Mesodermal cell (in vitro differentiated cells): ENCODE results near the gene RPAIN.
"Not testable (repeated sequence)": the region's sequence is repeated elsewhere in the genome, so short reads cannot be mapped to it uniquely, and the experiment has no call there.

ENCODE experiments used
- H3K27ac ChIP-seq: 2 replicates; pipeline ENCODE4 v1.7.0; 2013; ENCODE audit warnings: mild to moderate bottlenecking, low read depth, low read length, moderate library complexity; ENCODE audit not compliant: severe bottlenecking
- H3K36me3 ChIP-seq: 2 replicates; pipeline ENCODE4 v1.7.1; 2013; ENCODE audit warnings: mild to moderate bottlenecking, low read length, moderate library complexity; ENCODE audit not compliant: control insufficient read depth, insufficient read depth
- H3K4me1 ChIP-seq: one replicate; pipeline ENCODE4 v1.7.1; 2013; ENCODE audit warnings: mild to moderate bottlenecking, low read length; ENCODE audit not compliant: insufficient read depth, control insufficient read depth, poor library complexity, severe bottlenecking
- H3K4me3 ChIP-seq: 2 replicates; pipeline ENCODE4 v1.7.0; 2013; ENCODE audit warnings: low read length, control low read depth, mild to moderate bottlenecking; ENCODE audit not compliant: insufficient read depth, poor library complexity, severe bottlenecking; ENCODE audit errors: extremely low read depth
- H3K9me3 ChIP-seq: 2 replicates; pipeline ENCODE4 v1.7.1; 2013; ENCODE audit warnings: mild to moderate bottlenecking, low read length, moderate library complexity; ENCODE audit not compliant: control insufficient read depth
- WGBS, 2 experiments: methylation state at CpG; one replicate each; pipeline ENCODE4 v1.1.5; 2013; ENCODE audit warnings: missing lambda C conversion rate in 2 of 2; ENCODE audit not compliant: insufficient coverage in 2 of 2; 5-methylcytosine and 5-hydroxymethylcytosine counted together

Gene RPAIN

DNA sequence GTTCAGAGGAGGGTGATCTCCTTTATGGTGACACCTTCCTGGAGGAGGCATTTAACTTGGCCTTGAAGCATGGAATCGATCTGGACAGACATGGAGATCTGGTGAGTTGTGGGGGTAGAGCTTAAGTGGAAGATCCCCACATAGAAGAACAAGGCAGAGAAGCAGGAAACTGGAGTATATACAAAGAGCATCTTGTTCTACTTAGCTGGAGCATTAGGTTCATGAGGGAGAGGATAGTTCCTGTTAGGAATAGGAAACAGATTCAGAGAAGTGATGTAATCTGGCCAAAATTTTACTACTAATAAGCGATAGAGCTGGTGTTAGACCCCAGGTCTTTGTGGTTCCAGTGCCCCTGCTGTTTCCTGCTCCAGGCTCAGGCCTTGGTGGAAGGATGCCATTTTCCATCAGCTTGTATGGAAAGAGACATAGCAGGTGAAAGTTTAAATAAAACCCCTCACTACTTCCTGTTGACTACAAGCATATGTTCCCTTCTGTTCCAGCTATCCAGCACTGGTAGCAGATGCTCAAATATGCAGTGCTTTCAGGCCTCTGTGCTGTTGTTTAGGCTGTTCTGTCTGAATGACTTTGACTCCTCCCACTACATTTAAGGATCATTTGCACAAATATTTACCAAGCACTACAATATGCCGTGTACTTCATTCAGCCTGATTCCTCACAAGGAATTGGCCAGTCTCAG lies 9.4 kb downstream of the RPAIN start:
- 90 to 93% methylated on average over 2 to 3 of the region's 3 CpGs for WGBS, 2 experiments
- no peaks in the 10 kb centered on the region for H3K4me1 ChIP-seq

DNA sequence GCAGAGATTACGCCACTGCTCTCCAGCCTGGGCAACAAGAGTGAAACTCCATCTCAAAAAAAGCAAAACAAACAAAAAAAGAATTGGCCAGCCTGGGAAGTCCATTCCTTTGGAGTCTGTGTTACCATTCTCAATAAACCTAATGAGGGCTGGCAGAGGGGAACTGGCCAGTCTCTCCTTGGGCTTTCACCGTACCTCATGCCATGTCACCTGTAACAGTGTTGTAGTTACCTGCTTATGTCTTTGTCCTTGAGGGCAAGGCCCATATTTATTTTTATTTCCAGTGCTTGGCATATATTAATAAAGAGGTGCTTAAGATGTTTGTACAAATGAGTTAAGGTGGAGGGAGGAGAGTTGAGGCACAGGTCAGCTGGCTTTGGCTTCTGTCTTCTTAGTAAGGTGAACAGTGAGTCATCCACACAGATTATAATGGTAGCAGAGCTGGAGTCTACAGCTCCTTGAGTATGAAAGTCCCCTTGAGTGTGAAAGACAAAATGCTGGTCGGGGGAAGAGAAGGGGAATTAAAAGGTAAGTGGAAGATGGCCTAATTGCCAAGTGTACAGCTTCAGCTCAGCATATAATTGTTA lies 10.5 kb downstream of the RPAIN start:
- Histone ChIP-seq H3K4me3 (no peak overlapping the region), H3K36me3 (peaks cover 97% of the 10 kb centered on the region), H3K9me3 (no peaks in the 10 kb centered on the region), H3K27ac (no peak overlapping the region), H3K4me1 (no peaks in the 10 kb centered on the region)
- WGBS, 2 experiments: 86 to 93% methylated on average over 2 of the region's 3 CpGs

More for the DNA sequence above, 9.4 kb downstream of the RPAIN start:
- Histone ChIP-seq H3K27ac (no peak overlapping the region), H3K36me3 (peaks cover 98% of the 10 kb centered on the region), H3K4me3 (no peak overlapping the region), H3K9me3 (no peaks in the 10 kb centered on the region)

DNA sequence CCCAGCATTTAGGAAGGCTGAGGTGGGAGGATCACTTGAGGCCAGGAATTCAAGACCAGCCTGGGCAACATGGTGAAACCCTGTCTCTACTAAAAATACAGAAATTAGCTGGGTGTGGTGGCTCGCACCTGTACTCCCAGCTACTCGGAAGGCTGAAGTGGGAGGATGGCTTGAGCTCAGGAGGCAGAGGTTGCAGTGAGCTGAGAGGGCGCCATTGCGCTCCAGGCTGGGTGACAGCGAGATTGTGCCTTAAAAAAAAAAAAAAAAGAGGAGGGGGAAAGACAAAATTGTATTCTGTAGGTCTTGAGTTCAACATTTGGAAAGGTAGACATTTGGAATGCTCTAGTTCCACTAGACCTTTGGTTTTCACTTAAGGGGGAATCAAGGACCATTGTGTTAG lies 11.3 kb downstream of the RPAIN start:
- not testable (repeated sequence) for H3K4me1 ChIP-seq, H3K27ac ChIP-seq
- WGBS, 2 experiments: 72 to 80% methylated on average over 3 to 5 of the region's 5 CpGs

DNA sequence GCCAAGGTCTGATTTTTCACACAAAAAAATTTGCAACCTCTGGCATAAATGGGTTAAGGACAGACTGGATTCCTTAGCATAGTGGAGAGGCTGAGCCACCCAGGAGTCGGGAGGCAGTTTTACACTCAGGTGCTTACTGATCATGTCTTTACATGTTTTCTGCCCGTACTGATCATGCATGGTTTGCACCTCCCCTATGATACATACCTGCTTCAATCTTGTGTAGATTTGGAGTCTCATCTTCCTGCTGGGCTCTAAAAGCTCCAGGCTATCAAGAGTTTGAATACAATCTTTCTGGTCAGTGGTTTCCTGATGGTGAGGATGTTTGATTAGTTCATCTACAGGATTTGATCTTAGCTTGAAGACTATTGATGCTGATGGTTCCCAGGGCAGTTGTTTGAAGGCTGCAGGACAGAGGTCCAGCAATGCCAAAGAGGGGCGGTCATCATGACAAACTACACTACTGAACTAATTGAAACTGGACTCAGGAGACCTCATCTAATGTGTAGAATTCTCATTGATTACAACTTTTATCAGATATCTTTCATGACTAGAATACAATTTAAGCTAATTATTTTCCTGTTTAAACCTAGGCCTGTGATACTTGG lies 12.1 kb downstream of the RPAIN start:
- peaks cover 96% of the 10 kb centered on the region for H3K36me3 ChIP-seq
- WGBS, 2 experiments: 94 to 100% methylated on average over 1 to 2 of the region's 3 CpGs
- no peak overlapping the region for H3K4me3 ChIP-seq
- peaks cover 3% of the 10 kb centered on the region for H3K4me1 ChIP-seq
- H3K9me3 ChIP-seq: no peaks in the 10 kb centered on the region
- no peak overlapping the region for H3K27ac ChIP-seq

More for the DNA sequence above, 11.3 kb downstream of the RPAIN start:
- not testable (repeated sequence) for H3K9me3 ChIP-seq, H3K4me3 ChIP-seq
- H3K36me3 ChIP-seq: peaks cover 97% of the 10 kb centered on the region

DNA sequence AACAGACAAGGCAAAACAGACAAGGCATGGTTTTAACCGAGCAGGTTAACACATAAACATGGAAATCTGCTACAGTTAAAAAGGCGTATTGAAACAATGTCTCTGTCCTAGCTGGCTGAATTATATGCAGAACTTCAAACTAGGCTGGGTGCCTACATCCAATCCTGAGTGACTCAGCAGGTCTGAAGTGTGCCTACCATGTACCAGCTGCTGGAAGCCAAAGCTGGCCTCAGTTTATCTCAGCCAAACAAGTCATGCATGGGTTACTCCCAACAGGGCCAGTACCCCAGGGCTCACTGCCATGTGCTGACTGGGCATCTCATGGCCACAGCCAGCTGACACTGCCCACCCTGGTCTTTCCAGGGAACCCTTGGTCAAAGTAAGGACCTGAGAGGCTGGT lies 15.0 kb downstream of the RPAIN start:
- WGBS, 2 experiments: 92 to 100% methylated on average over 2 of the region's 2 CpGs
- Histone ChIP-seq H3K36me3 (peaks cover 76% of the 10 kb centered on the region), H3K9me3 (no peaks in the 10 kb centered on the region), H3K27ac (no peak overlapping the region), H3K4me3 (no peak overlapping the region), H3K4me1 (peaks cover 8% of the 10 kb centered on the region)

DNA sequence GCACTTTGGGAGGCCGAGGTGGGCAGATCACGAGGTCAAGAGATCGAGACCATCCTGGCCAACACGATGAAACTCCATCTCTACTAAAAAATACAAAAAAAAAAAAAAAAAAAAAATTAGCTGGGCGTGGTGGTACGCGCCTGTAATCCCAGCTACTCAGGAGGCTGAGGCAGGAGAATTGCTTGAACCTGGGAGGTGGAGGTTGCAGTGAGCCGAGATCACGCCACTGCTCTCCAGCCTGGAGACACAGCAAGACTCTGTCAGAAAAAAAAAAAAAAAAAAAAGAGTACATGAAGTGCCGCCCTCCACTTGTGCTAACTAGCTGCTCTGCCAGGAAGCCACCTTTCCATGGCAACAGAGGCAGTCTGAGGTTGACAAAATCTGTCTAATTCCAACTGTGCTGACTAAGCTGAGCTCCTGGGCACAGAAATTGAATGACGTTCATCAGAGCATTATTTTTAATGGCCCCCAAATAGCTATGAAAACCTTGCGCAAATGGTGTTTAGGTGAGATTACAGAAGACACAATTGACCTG lies 15.9 kb downstream of the RPAIN start:
- H3K9me3 ChIP-seq, H3K4me3 ChIP-seq, H3K4me1 ChIP-seq, H3K27ac ChIP-seq: not testable (repeated sequence)
- H3K36me3 ChIP-seq: peaks cover 68% of the 10 kb centered on the region
- WGBS, 2 experiments: 84 to 92% methylated on average over 2 to 3 of the region's 12 CpGs

DNA sequence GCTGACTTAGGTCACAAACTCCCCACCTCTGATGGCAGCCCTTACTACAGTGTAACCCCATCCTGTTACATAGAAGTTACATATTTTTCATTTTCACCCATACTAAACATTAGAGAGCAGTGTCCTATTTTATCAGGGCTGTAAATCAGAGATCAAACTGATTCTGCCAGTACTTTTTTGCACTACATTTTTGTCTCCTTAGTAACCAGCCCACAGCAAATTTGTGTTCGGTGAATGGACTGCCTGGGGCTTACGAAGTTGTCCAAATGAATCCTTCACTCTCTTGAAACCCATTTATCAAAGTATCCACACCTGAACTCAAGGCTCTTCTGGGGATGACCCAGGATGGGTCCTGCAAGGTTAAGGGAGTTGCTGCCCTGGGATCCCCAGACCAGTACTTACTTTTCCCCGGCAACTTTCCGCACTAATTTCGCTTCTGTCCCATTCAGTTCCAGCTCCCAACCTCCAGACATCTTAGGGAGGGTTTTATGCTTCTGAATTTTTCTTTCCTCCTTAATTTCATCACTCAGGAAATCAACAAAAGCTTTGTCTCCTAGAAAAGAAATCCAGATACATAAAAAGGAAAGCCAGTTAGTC lies 17.8 kb downstream of the RPAIN start:
- Histone ChIP-seq H3K27ac (no peak overlapping the region), H3K36me3 (peaks cover 60% of the 10 kb centered on the region), H3K9me3 (no peaks in the 10 kb centered on the region), H3K4me1 (peaks cover 8% of the 10 kb centered on the region), H3K4me3 (peak overlapping the region; percentile 73)
- 54 to 63% methylated on average over 2 of the region's 5 CpGs for WGBS, 2 experiments

DNA sequence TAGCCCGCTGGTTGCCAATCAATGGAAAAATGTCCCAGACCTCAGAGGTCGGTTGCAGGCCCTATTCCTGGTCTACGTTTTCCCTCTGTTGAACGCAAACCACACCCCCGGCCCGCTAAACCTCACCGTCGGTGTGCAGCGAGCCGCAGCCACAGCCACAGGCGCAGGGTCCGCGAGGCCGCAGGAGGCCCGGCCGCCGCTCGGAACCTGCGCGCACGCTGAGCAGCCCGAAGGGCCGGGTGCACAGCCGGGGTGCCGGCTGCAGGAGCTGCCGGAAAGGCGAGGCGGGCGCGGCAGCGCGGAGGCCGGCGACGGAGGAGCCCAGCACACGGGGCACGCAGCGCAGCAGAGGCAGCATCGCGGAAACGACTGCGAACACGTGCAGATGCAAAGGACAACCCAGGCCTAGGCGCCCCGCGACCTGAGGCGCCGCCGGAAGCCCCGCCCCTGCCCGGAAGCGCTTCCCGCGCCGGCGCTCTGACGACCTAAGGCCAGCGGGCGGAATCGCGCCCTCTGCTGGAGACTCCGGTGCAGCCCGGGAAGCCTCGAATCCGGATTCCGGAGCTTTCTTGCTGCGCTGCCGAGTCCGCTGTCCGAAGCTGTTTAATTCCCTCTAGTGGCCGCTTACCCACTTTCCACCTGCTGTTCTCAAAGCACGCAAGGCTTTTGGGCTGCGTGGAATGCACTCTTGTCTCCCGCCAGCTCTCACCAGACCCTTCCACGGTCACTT lies 18.9 kb downstream of the RPAIN start, which contains the start of gene C1QBP:
C1QBP (minus strand) TSS at position 440 of the 730 bp plus-strand sequence; CDS start at position 358, 82 bp downstream.
- peaks cover 8% of the 10 kb centered on the region for H3K4me1 ChIP-seq
- peaks cover 59% of the 10 kb centered on the region for H3K36me3 ChIP-seq
- no peaks in the 10 kb centered on the region for H3K9me3 ChIP-seq
- peak within 1 kb of the TSS; percentile 62 for H3K27ac ChIP-seq
- H3K4me3 ChIP-seq: peak within 1 kb of the TSS; percentile 73
- 0% methylated on average over 51 to 60 of the region's 75 CpGs for WGBS, 2 experiments

DNA sequence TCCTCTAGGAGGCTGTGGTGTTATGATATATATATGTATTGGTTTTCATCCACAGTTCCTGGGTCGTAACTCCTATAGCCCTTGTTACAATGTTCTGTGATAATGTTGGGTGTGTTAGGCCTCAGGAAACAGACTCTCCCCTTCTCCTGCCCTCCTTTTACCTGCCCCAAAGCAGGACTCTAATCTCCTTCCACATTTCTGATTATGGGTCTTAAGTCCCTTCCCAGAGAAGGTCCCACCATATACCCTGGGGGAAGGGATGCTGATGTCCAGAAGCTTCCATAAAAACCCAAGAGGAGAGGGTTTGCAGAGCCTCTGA lies 19.4 kb downstream of the RPAIN start:
- Histone ChIP-seq H3K27ac (peak overlapping the region; percentile 62), H3K4me3 (peak overlapping the region; percentile 73), H3K36me3 (peaks cover 59% of the 10 kb centered on the region)

DNA sequence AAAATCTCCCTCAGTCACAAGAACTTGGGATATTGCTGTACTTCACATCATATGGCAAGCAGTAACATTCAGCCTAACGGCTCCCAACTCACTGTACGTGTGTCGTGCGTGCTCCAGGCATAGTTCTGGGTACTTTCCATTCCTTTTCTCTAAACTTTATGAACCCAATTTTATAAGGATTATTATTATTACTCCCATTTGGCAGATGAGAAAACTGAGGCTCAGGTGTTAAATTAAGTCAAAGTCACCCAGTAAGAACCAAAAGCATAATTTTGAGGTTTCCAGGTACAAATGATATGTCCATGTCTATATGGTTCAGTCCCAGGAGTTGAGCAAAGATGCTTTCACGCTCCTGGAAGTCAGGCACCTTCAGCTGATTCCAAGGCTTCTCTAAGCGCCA lies 23.7 kb downstream of the RPAIN start:
- Histone ChIP-seq H3K9me3 (no peaks in the 10 kb centered on the region), H3K27ac (no peak overlapping the region), H3K4me3 (no peak overlapping the region), H3K36me3 (peaks cover 65% of the 10 kb centered on the region), H3K4me1 (no peaks in the 10 kb centered on the region)
- 98 to 100% methylated on average over 4 to 5 of the region's 6 CpGs for WGBS, 2 experiments

More for the DNA sequence above, 19.4 kb downstream of the RPAIN start:
- Histone ChIP-seq H3K9me3 (no peaks in the 10 kb centered on the region), H3K4me1 (peaks cover 8% of the 10 kb centered on the region)
- WGBS, 2 experiments: no CpG with 5 or more reads among the region's 1 CpG
